Measurements from ENCODE around the gene NRP2.

NRP2 gene

DNA sequence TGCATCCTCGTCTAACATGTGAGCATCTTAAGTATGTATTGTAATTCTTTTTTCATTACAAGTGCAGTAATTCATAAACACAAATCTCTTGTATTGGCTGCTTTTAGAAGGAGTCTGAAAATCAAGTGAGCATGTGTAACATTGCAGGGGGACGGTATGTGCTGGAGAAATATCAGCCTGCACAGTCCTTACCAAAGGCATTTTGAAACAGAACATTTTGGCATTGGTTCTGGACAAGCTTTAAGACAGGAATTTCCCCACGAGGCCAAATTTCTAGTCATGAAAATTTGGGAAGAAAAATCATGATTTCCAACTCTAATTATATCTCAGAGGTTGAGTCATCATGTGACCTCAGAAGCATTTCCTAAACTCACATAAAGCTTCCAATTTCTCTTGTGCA, 24.7 kb upstream of the NRP2 start:
- no peak for DNase-seq (ENCODE audit: low read depth)
- TF ChIP-seq, protein P1, sequence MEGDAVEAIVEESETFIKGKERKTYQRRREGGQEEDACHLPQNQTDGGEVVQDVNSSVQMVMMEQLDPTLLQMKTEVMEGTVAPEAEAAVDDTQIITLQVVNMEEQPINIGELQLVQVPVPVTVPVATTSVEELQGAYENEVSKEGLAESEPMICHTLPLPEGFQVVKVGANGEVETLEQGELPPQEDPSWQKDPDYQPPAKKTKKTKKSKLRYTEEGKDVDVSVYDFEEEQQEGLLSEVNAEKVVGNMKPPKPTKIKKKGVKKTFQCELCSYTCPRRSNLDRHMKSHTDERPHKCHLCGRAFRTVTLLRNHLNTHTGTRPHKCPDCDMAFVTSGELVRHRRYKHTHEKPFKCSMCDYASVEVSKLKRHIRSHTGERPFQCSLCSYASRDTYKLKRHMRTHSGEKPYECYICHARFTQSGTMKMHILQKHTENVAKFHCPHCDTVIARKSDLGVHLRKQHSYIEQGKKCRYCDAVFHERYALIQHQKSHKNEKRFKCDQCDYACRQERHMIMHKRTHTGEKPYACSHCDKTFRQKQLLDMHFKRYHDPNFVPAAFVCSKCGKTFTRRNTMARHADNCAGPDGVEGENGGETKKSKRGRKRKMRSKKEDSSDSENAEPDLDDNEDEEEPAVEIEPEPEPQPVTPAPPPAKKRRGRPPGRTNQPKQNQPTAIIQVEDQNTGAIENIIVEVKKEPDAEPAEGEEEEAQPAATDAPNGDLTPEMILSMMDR (IDR thresholded peaks at IDR 0.05; ENCODE audit: low read depth, low read length, missing control alignments): no peak
- no peak overlapping the region for H3K4me3 ChIP-seq (ENCODE audit: low read depth, low read length)
- in situ Hi-C loops (cut with HindIII; ENCODE audit: low sequenced_read_pairs): no loop called here

DNA sequence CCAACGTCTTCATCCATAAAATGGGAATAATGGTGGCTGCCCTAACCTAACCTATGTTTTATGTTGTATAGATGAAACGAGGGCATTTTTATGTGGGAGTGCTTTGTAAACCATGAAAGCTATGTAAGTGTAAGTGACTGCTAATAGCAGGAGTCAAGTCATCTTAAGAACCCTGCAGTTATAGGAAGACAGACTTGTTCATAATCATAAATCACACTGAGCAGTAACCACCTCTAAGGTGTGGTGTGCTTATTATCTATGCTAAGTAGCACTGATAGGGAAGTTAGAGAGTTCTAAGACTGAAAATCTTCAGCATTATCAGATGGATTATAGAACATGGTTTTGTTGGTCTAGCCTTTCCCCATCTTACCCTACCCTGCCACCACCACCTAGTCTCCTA, 24.2 kb upstream of the NRP2 start:
- TF ChIP-seq, protein P1 (IDR thresholded peaks at IDR 0.05; ENCODE audit: low read depth, low read length, missing control alignments): no peak
- no peak overlapping the region for H3K4me3 ChIP-seq (ENCODE audit: low read depth, low read length)
- in situ Hi-C loops (cut with HindIII; ENCODE audit: low sequenced_read_pairs): no loop called here
- no peak for DNase-seq (ENCODE audit: low read depth)

DNA sequence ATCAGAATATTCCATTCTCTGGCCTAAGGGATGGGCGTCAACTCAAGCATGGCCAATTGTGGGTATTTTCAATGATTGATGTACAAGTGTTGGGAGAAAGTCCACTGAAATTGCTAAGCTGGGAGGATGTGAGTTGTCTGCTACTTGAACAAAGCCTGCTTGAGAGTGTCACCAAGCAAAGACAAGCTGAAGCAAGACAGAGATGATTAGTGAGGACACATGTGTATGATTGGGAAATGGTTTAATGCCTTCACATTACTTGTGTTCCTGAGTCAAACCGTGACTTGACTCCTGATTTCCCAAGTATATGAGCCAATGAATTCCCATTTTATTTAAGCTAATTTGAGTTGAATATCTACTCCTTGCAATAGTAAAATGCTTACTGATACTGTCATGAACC, 23.7 kb upstream of the NRP2 start:
- TF ChIP-seq, protein P1 (IDR thresholded peaks at IDR 0.05; ENCODE audit: low read depth, low read length, missing control alignments): no peak
- H3K4me3 ChIP-seq (ENCODE audit: low read depth, low read length): no peak overlapping the region
- in situ Hi-C loops (cut with HindIII; ENCODE audit: low sequenced_read_pairs): no loop called here
- DNase-seq (ENCODE audit: low read depth): no peak

DNA sequence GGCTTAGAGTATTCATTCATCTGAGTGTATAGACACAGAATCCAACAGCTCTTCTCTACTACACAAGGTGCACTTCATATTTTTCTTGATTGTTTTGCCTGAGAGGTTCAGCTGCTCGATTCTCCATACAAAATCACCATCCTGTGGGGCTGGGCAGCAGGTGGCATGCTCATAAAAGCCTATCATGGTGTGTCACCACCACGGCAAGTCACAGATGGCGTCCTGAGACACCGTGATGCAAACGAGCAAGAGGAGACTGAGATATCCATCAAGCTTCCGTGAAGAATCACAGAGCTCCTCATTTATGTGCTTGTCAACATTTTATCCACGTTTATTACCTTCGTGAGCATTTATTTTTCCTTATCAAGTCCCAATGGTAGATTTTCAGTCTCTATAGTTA, 22.4 kb upstream of the NRP2 start:
- TF ChIP-seq, protein P1 (IDR thresholded peaks at IDR 0.05; ENCODE audit: low read depth, low read length, missing control alignments): no peak
- no peak overlapping the region for H3K4me3 ChIP-seq (ENCODE audit: low read depth, low read length)
- in situ Hi-C loops (cut with HindIII; ENCODE audit: low sequenced_read_pairs): no loop called here
- DNase-seq (ENCODE audit: low read depth): no peak

DNA sequence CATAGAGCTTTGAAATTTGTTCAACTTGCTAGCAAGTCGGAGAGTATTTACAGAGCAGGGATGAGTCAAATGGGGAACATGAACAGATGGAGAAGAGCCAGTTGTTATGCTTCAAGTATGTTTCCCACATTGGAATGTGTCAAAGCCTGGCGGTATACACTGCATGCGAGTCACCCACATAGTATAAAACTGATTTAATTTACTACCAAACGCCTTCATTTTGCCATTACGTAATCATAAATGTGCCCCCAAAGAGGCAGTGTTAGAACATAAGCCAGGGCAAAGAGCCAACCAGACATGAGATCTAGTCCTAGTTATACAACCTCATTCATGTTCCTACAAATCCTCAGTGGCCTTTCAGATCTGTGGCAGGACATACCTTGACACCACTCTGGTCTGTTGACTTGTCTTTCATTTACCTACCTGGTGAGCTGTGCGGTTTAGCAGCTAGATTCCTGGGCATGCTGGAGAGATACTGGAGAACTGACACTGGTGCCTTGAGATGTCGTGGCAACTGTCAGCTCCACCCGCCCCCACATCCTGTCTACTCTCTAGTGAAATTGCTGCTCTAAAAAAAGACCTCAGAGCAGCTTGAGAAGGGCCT, 21.7 kb upstream of the NRP2 start:
- TF ChIP-seq, protein P1 (IDR thresholded peaks at IDR 0.05; ENCODE audit: low read depth, low read length, missing control alignments): no peak
- in situ Hi-C loops (cut with HindIII; ENCODE audit: low sequenced_read_pairs): no loop called here
- DNase-seq (ENCODE audit: low read depth): peak; percentile 80
- no peak overlapping the region for H3K4me3 ChIP-seq (ENCODE audit: low read depth, low read length)

DNA sequence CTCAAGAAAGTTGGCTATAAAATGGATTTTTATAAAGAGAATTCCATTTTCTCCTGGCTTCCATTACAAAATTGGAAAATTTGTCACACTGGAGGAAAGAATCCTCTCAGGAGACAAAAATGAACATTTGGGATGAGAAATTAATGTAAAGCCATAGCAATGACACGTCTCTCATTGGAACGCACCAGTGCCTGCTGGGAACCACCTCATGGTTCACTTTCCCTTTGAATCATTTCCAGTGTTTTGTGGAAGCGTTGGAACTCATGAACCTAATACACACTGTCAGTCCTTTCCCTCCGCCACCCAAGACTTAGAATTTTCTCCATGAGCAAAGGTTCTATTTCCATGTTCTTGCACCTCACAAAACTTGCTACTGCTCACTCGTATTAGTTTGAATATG, 21.0 kb upstream of the NRP2 start:
- H3K4me3 ChIP-seq (ENCODE audit: low read depth, low read length): no peak overlapping the region
- in situ Hi-C loops (cut with HindIII; ENCODE audit: low sequenced_read_pairs): no loop called here
- TF ChIP-seq, protein P1 (IDR thresholded peaks at IDR 0.05; ENCODE audit: low read depth, low read length, missing control alignments): no peak
- no peak for DNase-seq (ENCODE audit: low read depth)
